Skin epidermis (tissue), 12 donors: ENCODE measurements around the gene ADGRG1.
A peak's percentile ranks its signal among the peaks of the same experiment; 100 is the strongest.

Experiments used
- H3K27ac ChIP-seq, 21 experiments: fragments of 200-600 bp; sonication (generic) in 11 of 21; one replicate each; pipeline ENCODE4 v1.5.0; 2020; ENCODE audit warnings: mild to moderate bottlenecking in 3 of 21, inconsistent platforms in 2 of 21, moderate library complexity in 2 of 21
- H3K4me3 ChIP-seq, 7 experiments: fragments of 200-600 bp; sonication (generic) in 2 of 7; one replicate each; pipeline ENCODE4 v1.5.0; 2020; ENCODE audit warnings: inconsistent platforms in 2 of 7, mild to moderate bottlenecking in 2 of 7, moderate library complexity in 1 of 7

The ADGRG1 gene

DNA sequence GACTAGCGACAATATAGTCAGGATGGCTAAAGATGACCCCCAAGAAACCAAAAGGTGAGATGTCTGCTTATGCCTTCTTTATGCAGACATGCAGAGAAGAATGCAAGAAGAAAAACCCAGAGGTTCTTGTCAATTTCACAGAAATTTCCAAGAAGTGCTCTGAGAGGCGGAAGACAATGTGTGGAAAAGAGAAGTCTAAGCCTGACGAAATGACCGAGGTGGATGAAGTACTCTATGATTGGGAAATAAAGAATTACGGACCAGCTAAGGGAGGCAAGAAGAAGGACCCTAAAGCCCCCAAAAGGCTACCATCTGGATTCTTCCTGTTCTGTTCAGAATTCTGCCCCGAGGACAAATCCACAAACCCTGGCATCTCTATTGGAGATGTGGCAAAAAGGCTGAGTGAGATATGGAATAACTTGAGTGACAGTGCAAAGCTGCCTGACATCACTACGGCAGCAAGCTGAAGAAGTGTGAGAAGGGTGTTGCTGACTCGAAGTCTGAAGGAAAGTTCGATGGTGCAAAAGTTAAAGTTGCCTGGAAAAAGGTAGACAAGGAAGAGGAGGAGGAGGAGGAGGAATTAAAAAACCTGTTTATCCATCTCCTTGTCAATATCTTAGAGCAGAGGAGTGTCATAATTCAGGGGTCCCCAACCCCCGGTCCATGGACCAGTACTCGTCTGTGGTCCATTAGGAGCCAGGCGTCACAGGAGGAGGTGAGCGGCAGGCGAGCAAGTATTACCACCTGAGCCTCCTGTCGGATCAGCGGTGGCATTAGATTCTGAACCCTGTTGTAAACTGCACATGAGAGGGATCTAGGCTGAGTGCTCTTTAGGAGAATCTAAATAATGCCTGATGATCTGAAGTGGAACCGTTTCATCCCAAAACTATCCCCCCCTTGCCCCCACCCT lies 25.1 kb upstream of the ADGRG1 start:
- Histone ChIP-seq H3K4me3 (no peak overlapping the region), H3K27ac (peak overlapping the region in 5 of 21 experiments; percentile 30 to 86 (median 67))

GRCh38 chr16:57604177-57604576 lies 24.3 kb upstream of the ADGRG1 start:
- Histone ChIP-seq H3K27ac (no peak overlapping the region), H3K4me3 (no peak overlapping the region)

GRCh38 chr16:57606147-57606846 lies 22.1 kb upstream of the ADGRG1 start:
- H3K4me3 ChIP-seq = no peak overlapping the region

DNA sequence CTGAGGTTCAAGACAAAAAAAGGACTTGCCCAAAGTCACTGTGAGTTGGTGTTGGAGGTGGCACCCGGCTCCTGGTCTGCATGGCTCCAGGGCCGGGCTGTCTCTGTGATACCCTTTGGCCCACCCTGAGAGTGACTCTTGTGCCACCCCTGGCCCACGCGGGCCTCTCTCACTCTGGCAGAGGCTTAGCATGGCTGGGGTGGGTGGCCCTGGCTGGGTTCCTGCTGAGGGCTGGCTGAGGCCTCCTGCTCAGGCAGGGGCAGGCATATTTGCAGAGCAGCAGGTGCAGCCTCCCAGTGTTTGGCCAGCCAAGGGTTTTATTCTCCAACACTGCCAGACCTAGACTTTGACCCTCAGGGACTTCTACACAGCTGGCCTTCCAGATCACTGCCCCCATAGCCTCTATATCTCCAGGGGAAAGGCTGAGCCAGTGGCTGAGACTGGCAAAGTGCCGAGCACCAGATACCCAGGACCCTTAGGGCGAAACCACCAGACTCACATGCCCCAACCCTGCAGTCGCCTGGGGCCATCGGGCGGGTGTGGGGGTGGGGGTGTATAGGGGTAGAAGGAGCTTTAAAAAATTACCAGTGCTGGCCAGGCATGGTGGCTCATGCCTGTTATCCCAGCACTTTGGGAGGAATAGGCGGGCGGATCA lies 21.5 kb upstream of the ADGRG1 start:
- peak overlapping the region in 2 of 21 experiments; percentile 14 to 53 for H3K27ac ChIP-seq

More at GRCh38 chr16:57606147-57606846, 22.1 kb upstream of the ADGRG1 start:
- H3K27ac ChIP-seq = peak overlapping the region in 2 of 21 experiments; percentile 14 to 53

DNA sequence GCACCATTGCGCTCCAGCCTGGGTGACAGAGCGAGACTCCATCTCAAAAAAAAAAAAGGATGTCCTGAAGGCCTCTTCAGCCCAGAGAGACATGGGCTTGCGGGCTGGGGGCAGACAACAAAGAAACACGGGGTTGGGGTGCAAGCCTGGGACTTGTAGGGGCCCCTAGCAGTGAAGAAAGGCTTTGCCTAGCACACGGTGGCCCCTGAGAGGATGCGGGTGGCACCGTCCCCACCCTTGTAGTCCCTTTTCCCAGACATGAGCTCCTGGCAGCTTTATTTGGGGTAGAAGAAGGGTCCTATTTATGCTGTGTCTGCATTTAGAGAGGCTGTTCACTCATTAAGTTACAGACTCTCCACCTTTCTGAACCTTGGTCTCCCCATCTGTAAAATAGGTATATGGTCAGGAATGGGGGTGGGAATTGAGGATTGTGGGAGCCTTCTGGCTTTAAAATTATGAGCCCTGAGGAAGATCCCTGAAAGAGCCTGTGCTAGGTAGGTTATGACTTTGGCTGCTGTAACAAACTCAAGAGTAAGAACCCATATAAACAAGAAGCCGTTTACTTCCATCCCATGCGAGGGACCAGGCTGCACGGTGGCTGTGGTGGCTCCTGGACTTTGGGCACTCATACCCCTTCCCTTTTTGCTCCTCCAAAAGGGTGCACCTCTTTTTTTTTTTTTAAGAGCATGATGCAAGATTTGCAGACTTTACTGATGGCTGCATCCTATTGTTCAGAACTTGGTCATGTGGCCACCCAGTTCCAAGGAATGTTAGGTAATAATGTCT lies 20.6 kb upstream of the ADGRG1 start:
- H3K27ac ChIP-seq = peak overlapping the region in 1 of 21 experiments; percentile 0
- H3K4me3 ChIP-seq = no peak overlapping the region

More for the DNA sequence above, 21.5 kb upstream of the ADGRG1 start:
- no peak overlapping the region for H3K4me3 ChIP-seq

DNA sequence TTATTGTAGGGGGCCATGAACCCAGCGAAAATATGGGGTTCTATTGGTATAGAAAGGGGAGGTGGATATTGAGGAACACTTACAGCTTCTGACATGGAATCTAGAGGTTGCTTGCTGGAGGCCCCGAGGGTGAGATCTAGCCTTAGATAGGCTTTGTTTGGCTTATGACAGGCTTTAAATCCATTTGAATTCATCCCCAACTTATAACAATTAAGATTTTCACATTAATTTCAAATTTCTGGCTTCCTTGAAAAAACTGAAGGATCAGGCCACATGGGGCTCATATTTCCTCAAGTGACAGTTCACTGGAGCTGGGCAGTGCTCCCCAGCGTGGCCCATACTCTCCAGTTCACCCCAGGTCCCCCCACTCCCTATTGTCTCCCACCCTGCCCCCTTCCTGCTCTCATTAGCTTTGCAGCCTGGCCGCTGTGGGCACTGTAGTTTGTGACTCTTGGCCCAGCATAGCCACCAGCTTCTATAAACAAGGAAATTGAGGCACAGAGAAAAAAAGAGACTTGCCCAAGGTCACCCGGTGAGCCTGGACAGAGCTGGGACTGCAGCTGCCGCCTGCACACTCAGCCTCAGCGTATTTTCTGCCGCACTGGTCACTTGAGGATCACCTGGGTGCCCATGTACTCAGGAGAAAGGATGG lies 19.8 kb upstream of the ADGRG1 start:
- Histone ChIP-seq H3K4me3 (no peak overlapping the region), H3K27ac (peak overlapping the region in 3 of 21 experiments; percentile 8 to 83 (median 76))

DNA sequence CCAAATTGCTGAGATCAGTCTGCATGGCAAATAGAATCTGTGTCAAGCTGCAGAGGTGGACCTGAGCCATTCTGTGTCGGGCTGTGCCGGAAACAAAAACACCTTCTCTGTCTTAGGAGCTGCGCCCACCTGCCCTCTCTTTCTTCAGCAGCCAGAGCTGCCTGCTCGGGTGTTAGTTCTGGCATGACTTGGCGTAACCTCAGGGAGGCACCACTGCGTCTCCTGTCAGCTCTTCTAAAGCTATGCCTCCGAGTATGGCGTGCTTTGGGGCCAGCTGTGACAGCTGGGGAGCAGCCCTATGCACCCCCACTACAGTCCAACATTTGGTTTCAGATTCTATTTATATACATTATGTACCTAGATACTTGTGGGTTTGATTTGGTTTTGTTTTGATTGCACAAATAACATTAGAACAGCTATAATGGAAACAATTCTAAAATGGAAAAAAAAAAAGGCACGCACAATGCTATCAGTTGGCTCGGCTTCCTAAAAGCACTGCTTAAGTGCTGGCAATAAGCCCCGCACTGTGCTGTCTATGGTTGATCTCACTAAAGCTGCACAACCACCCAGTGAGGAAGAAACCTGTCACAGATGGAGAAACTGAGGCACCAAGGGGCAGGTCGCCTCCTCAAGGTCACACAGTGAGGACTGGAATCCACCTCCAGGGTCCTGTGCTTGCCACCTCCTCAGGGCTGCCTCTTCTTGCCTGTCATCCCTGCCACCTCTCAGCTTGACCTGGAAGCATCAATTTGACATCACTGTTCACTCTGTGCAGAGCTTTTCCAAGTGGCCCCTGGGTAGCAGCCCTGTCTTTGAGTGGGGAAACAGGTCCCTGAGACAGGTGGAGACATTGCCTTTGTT lies 18.7 kb upstream of the ADGRG1 start:
- Histone ChIP-seq H3K27ac (peak overlapping the region in 12 of 21 experiments; percentile 1 to 83 (median 56)), H3K4me3 (no peak overlapping the region)

GRCh38 chr16:57610611-57611010 lies 17.8 kb upstream of the ADGRG1 start:
- peak overlapping the region in 10 of 21 experiments; percentile 30 to 83 (median 62) for H3K27ac ChIP-seq
- no peak overlapping the region for H3K4me3 ChIP-seq

DNA sequence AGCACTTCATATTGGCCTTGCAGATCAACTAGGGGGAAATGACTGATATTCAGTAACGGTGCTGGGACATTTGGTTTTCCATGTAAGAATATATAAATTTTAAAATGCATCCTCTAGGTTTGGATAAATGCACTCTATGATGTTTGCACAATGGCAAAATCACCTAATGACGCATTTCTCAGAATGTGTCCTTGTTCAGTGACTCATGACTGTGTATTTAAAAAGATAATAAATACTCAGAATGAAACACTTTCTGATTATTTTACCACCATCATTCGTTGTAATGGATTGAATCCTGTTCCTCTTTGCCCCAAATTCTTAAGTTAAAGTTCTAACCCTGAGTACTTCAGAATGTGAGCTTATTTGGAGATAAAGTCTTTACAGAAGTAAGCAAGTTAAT lies 17.2 kb upstream of the ADGRG1 start:
- peak overlapping the region in 3 of 21 experiments; percentile 26 to 83 (median 76) for H3K27ac ChIP-seq

DNA sequence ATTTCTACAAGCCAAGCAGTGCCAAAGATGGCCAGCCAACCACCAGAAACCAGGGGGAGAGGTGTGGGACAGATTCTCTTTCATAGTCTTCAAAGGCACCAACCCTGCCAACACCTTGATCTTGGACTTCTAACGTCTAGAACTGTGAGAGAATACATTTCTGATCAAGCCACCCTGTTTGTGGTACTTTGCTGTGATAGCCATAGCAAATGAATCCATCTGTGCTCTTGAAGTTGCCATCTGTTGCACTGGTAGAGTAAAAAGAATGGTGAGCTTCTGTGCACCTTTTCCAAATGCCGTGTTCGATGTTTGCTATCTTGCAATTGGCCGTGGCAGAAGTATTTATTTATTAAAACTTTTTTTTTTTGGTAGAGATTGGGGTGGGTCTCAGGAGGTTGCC lies 16.7 kb upstream of the ADGRG1 start:
- H3K4me3 ChIP-seq = no peak overlapping the region
- H3K27ac ChIP-seq = peak overlapping the region in 2 of 21 experiments; percentile 26 to 83

More for the DNA sequence above, 17.2 kb upstream of the ADGRG1 start:
- H3K4me3 ChIP-seq = no peak overlapping the region

- no peak overlapping the region for H3K27ac ChIP-seq
- no peak overlapping the region for H3K4me3 ChIP-seq
Observed at GRCh38 chr16:57612494-57612893, 15.9 kb upstream of the ADGRG1 start.

GRCh38 chr16:57613514-57613913 lies 14.9 kb upstream of the ADGRG1 start:
- no peak overlapping the region for H3K27ac ChIP-seq
- H3K4me3 ChIP-seq = no peak overlapping the region

- Histone ChIP-seq H3K4me3 (no peak overlapping the region), H3K27ac (peak overlapping the region in 2 of 21 experiments; percentile 5 to 31)
Observed at GRCh38 chr16:57614536-57614935, 13.9 kb upstream of the ADGRG1 start.

GRCh38 chr16:57614944-57615343 lies 13.5 kb upstream of the ADGRG1 start:
- Histone ChIP-seq H3K4me3 (no peak overlapping the region), H3K27ac (peak overlapping the region in 1 of 21 experiments; percentile 31)

- Histone ChIP-seq H3K27ac (no peak overlapping the region), H3K4me3 (no peak overlapping the region)
Observed at GRCh38 chr16:57615813-57616212, 12.6 kb upstream of the ADGRG1 start.

GRCh38 chr16:57616241-57616640 lies 12.2 kb upstream of the ADGRG1 start:
- no peak overlapping the region for H3K4me3 ChIP-seq
- peak overlapping the region in 1 of 21 experiments; percentile 45 for H3K27ac ChIP-seq

DNA sequence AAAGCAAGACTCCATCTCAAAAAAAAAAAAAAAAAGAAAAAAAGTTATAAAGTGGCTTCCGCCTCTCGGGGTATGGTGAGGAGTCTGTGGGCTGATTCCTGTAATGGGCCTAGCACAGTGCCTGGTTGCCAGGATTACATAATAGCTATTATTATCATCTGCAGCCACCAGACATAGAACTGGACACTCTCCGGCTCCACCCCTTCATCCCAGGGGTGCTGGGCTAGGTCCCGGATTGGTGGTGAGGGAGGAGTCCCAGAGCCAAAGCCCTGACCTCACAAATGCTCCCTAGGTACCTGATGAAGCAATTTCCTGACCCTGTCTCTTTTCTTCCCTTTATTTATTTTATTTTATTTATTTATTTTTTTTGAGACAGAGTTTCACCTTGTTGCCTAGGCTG lies 11.6 kb upstream of the ADGRG1 start:
- peak overlapping the region in 2 of 21 experiments; percentile 52 to 78 for H3K27ac ChIP-seq
- H3K4me3 ChIP-seq = no peak overlapping the region

DNA sequence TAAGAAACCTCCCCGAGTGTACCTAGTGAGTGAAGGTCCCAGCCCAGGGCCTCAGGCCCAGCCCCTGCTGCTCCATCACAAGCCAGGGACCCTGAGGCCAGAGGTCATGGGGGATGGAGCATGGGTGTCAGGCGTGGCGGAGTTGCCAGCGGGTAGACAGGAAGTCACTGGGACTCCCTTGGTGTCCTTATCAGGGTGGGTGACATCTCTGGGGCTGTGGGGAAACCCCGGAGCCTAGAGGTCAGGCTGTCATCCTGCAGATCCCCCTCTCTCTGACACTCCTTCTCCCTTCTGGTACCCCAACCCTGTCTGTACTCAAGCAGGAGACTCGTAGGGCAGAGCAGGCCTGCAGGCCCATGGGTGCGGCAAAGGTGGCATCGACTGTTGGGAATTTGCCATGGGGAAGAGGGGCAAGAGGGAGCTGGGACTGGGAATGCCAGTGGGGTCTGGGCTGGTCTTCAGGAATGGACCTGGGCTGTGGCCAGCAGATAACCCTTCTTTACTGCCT lies 10.8 kb upstream of the ADGRG1 start:
- Histone ChIP-seq H3K27ac (peak overlapping the region in 15 of 21 experiments; percentile 5 to 96 (median 78)), H3K4me3 (no peak overlapping the region)
